ENCODE data around the gene AATK. TPM values are rescaled to one million over a fixed set of nuclear protein-coding genes. Genes with fewer than 3 reads are reported as not detected.

Gene AATK
- total RNA-seq, 4 donors from 2014 or later: 0.64 to 2.8 (median 1.1) TPM

DNA sequence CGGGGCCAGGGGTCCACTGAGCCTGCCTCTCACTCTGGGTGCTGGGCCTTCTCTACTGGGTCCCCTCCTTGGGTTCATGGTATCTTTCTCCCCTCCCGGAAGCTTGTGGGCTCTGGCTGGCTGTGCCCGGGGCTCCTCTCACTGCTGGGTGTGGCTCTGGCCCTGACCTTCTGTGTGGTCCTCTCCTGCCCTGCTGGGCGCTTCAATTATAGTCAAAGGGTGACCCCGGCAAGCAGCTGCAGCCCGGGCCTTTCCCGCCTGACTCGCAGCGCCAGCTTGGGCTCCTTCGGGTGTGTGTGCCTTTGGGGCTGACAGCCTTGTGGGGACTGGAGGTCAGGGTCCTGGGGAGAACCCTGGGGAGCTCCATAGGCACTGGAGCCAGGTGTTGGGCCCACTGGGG, 55.0 kb downstream of the AATK start:
- 77% methylated on average over 6 of the region's 10 CpGs for WGBS
- Histone ChIP-seq H3K27me3 (no peaks in the 10 kb centered on the region), H3K4me1 (peaks cover under 1% of the 10 kb centered on the region), H3K36me3 (peaks cover 79% of the 10 kb centered on the region), H3K9me3 (no peaks in the 10 kb centered on the region), H3K4me3 (no peak overlapping the region), H3K27ac (no peak overlapping the region)
- TF ChIP-seq CTCF (IDR thresholded peaks at IDR 0.05) (no peak), POLR2AphosphoS5 (IDR thresholded peaks at IDR 0.05) (no peak), EP300 (IDR thresholded peaks at IDR 0.05) (no peak), POLR2A (IDR thresholded peaks at IDR 0.05) (no peak)
- DNase-seq (ENCODE audit: low spot score in 2 of 2): no peak

DNA sequence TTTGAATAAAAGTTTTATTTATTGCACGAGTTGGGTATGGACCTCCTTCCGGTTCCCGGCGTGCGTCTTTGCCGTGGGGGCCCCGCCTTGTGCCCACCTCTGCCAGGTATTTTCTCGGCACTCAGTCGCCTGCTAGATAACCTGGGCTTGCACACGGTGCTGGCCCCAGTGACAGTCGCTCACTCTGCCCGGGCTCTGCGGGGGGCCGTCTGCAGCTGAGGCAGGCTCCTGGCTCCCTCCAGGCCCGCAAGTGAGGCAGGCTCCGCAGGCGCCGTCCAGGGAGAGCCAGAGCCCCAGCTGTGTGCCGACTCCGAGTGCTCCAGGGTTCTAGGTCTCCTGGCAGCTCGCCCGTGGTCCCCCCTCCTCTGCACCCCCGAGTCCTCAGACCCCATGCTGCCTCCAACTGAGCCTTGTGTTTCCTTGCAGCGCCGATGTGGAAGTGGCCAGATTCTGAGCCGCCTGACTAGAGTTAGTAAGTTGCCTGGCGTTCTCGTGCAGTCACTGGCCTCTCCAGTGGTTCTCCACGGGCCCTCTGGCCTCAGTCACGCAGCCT, 55.5 kb downstream of the AATK start:
- TF ChIP-seq POLR2A (IDR thresholded peaks at IDR 0.05) (no peak), EP300 (IDR thresholded peaks at IDR 0.05) (no peak), POLR2AphosphoS5 (IDR thresholded peaks at IDR 0.05) (no peak), CTCF (IDR thresholded peaks at IDR 0.05) (no peak)
- WGBS: 79% methylated on average over 30 of the region's 30 CpGs
- no peaks in the 10 kb centered on the region for H3K27me3 ChIP-seq
- no peak overlapping the region for H3K27ac ChIP-seq
- H3K4me1 ChIP-seq: no peaks in the 10 kb centered on the region
- no peak for DNase-seq (ENCODE audit: low spot score in 2 of 2)
- H3K4me3 ChIP-seq: no peak overlapping the region
- peaks cover 79% of the 10 kb centered on the region for H3K36me3 ChIP-seq
- no peaks in the 10 kb centered on the region for H3K9me3 ChIP-seq

DNA sequence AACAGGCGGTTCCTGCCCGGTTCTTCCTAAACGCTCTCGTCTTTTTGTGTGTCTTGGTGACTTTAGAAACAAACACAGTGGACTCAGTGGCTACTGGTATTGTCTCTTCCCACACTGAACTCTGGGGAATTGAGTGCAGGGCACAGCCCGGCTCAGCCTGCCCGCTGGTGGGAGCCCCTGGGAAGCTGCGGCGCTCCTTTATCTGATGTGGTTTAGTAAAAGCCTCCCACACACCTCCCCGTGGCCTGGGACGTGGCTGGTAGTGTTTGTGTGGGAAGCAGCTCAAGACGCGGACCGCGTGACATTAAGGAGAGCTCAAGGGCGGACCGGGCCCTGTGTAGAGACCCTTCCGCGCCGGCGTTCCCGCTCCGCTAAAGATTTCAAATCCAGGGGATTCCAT, 56.1 kb downstream of the AATK start:
- TF ChIP-seq EP300 (IDR thresholded peaks at IDR 0.05): no peak
- no peak for TF ChIP-seq POLR2AphosphoS5 (IDR thresholded peaks at IDR 0.05)
- TF ChIP-seq POLR2A (IDR thresholded peaks at IDR 0.05): no peak
- TF ChIP-seq CTCF (IDR thresholded peaks at IDR 0.05): no peak
- Histone ChIP-seq H3K4me1 (no peaks in the 10 kb centered on the region), H3K4me3 (no peak overlapping the region), H3K27ac (no peak overlapping the region), H3K27me3 (no peaks in the 10 kb centered on the region), H3K36me3 (peaks cover 85% of the 10 kb centered on the region), H3K9me3 (no peaks in the 10 kb centered on the region)
- 73% methylated on average over 18 of the region's 22 CpGs for WGBS
- no peak for DNase-seq (ENCODE audit: low spot score in 2 of 2)

DNA sequence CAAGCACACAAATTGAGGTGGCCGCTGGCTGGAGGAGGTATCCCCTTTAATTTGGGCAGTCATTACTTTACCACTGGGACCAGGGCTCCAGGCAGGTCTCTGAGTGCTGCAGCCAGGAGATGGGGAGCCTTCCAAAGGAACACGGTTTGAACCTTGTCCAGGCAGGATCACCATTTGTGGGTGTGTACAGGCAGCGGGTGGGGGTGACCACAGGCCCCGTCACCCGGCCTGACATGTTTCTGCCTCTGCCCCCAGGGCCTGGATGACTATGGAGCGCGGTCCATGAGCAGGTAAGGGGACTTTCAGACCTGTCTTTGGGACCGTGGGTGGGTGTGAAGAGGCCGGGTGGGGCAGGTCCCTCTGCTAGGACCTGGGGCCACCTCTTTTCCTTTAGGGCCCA, 57.8 kb downstream of the AATK start:
- WGBS: 73% methylated on average over 5 of the region's 9 CpGs
- peaks cover 96% of the 10 kb centered on the region for H3K36me3 ChIP-seq

DNA sequence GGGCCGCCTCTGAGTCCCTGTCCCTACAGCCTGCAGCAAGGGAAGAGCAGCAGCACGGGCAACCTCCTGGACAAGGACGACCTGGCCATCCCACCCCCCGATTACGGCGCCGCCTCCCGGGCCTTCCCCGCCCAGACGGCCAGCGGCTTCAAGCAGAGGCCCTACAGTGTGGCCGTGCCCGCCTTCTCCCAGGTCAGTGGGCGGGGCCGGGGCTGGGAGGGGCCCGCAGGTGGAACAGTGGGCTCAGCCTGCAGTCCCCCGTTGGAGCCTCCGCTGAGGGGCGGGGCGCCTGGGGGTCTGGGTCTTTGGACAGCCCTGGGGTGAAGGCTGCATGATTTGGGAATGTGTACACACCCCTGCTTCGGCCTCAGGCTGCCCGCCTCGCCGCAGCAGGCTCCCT, 59.3 kb downstream of the AATK start:
- Histone ChIP-seq H3K4me3 (no peak overlapping the region), H3K4me1 (no peaks in the 10 kb centered on the region), H3K27me3 (no peaks in the 10 kb centered on the region), H3K36me3 (peaks cover 91% of the 10 kb centered on the region), H3K9me3 (no peaks in the 10 kb centered on the region), H3K27ac (no peak overlapping the region)
- 97% methylated on average over 6 of the region's 24 CpGs for WGBS
- no peak for TF ChIP-seq POLR2A (IDR thresholded peaks at IDR 0.05)
- TF ChIP-seq POLR2AphosphoS5 (IDR thresholded peaks at IDR 0.05): no peak
- no peak for TF ChIP-seq CTCF (IDR thresholded peaks at IDR 0.05)
- TF ChIP-seq EP300 (IDR thresholded peaks at IDR 0.05): no peak
- no peak for DNase-seq (ENCODE audit: low spot score in 2 of 2)

More for the DNA sequence above, 57.8 kb downstream of the AATK start:
- no peak overlapping the region for H3K4me3 ChIP-seq
- H3K27ac ChIP-seq: no peak overlapping the region
- no peak for DNase-seq (ENCODE audit: low spot score in 2 of 2)
- no peaks in the 10 kb centered on the region for H3K27me3 ChIP-seq
- TF ChIP-seq POLR2A (IDR thresholded peaks at IDR 0.05) (no peak), POLR2AphosphoS5 (IDR thresholded peaks at IDR 0.05) (no peak), CTCF (IDR thresholded peaks at IDR 0.05) (no peak), EP300 (IDR thresholded peaks at IDR 0.05) (no peak)
- no peaks in the 10 kb centered on the region for H3K9me3 ChIP-seq
- H3K4me1 ChIP-seq: no peaks in the 10 kb centered on the region

All from suprapubic skin (tissue), 4 donors.